IPS DF 4.7 (cell line): ENCODE measurements around the gene TSPAN19.

Source experiments
- DNase-seq: peaks from one replicate; pipeline ENCODE4 v3.0.0-alpha.2; 2013; ENCODE audit warnings: low spot score; ENCODE audit errors: extremely low read depth

The TSPAN19 gene

GRCh38 chr12:85002778-85003296 is 33.2 kb downstream of the TSPAN19 start:
- no peak for DNase-seq

GRCh38 chr12:85000729-85001128 is 35.3 kb downstream of the TSPAN19 start:
- DNase-seq: no peak

GRCh38 chr12:84998341-84998740 is 37.7 kb downstream of the TSPAN19 start:
- no peak for DNase-seq

- DNase-seq: no peak
Measured at GRCh38 chr12:84996759-84997158, 39.3 kb downstream of the TSPAN19 start.

GRCh38 chr12:84995641-84996040 is 40.4 kb downstream of the TSPAN19 start:
- DNase-seq: no peak

GRCh38 chr12:84994426-84994825 is 41.7 kb downstream of the TSPAN19 start:
- DNase-seq: no peak

- DNase-seq: no peak
Measured at GRCh38 chr12:84986586-84986985, 49.5 kb downstream of the TSPAN19 start.

GRCh38 chr12:84986117-84986516 is 50.0 kb downstream of the TSPAN19 start:
- DNase-seq: no peak

- DNase-seq: no peak
Measured at GRCh38 chr12:84983289-84983688, 52.8 kb downstream of the TSPAN19 start.

- no peak for DNase-seq
Measured at GRCh38 chr12:84982888-84983287, 53.2 kb downstream of the TSPAN19 start.

- DNase-seq: no peak
Measured at GRCh38 chr12:84978921-84979320, 57.2 kb downstream of the TSPAN19 start.

- DNase-seq: no peak
Measured at GRCh38 chr12:84976133-84976532, 59.9 kb downstream of the TSPAN19 start.

GRCh38 chr12:84974155-84974815 is 61.8 kb downstream of the TSPAN19 start:
- no peak for DNase-seq

- DNase-seq: no peak
Measured at GRCh38 chr12:84973026-84973425, 63.1 kb downstream of the TSPAN19 start.

- DNase-seq: no peak
Measured at GRCh38 chr12:84969226-84969625, 66.9 kb downstream of the TSPAN19 start.
